ENCODE data around the gene VPS26C.
A peak's percentile ranks its signal among the peaks of the same experiment; 100 is the strongest.
"Not testable (repeated sequence)": the region's sequence is repeated elsewhere in the genome, so short reads cannot be mapped to it uniquely, and the experiment has no call there.

Gene VPS26C

DNA sequence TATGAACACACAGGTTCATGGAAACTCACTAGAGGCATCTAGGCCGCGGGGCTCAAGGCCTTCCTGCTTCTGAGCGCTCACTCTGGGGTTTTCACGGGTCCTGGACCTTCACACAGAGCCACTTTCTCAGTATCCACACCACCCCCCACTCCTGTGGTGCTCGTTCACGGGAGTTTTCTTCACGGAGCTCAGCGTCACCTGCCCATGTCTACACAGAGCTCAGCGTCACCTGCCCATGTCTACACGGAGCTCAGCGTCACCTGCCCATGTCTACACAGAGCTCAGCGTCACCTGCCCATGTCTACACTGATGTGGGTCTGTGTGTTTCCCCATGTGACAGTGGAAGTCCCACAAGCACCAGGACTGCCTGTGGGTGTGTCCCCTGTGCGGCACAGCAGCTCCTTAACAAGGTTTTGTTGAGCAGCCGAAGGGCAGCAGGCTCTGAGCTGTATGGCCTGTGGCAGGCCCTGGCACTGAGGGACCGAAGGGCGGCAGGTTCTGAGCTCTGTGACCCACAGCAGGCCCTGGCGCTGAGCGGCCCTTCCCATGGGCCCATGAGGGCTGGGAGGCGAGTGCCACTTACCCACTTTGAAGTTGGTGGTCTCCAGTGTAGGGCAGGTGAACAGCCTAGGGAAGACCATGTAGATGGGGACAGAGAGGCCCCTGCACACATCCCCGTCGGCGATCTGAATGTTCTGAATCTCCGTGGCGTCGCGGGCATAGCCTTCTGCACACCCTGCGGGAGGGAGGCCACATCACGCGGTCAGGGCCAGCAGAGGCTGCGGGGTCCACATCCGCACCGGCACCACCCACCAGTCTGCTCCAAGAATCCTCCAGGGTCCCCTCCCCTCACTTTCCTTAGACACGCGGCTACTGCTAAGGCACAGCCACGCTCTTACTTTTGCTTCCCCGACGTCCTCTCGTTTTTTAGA is 39.8 kb downstream of the VPS26C start:
- DNase-seq = no peak

DNA sequence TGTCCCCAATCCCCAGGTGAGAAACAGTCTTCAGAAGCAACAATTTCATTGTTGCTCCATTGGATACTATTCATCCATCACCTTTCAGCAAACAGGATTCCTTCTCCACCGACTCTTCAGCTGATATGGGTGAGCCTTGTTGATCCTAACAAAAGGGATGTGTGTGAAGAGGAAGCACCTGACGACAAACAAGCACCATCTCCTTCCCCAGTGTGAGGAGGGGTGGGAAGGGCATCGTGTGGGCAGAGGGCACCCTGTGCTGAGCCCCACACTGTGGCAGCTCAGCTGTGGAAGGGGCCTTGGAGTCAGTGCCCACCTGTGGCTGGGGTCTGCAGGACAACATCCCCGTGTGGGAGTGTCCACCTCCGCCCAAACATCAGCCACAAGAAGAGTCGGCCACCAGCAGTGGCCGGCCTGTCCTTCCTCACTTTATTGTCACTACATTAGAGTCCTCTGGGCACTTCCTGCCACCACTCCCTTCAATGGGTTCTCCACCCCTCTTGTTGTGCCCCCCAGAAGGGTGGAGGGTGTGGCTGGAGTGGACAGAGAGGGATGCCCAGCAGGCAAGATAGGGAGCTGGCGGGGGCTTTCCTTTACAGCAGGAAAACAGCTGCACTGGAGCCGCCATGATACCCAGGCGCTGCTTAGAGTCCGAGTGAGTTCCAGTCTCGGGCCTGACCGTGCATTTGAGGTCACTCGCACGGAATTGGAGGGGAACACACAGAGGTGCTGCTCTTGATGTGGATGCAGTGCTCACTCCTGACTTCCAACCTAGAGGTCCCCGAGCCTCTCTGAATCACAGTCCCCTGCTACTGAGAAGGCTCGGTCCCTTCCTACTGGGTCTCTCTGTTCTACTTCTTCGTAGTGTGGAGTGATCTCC is 40.9 kb downstream of the VPS26C start:
- DNase-seq = no peak

GRCh38 chr21:37224861-37225839 is 42.0 kb downstream of the VPS26C start:
- DNase-seq = peak; percentile 61

DNA sequence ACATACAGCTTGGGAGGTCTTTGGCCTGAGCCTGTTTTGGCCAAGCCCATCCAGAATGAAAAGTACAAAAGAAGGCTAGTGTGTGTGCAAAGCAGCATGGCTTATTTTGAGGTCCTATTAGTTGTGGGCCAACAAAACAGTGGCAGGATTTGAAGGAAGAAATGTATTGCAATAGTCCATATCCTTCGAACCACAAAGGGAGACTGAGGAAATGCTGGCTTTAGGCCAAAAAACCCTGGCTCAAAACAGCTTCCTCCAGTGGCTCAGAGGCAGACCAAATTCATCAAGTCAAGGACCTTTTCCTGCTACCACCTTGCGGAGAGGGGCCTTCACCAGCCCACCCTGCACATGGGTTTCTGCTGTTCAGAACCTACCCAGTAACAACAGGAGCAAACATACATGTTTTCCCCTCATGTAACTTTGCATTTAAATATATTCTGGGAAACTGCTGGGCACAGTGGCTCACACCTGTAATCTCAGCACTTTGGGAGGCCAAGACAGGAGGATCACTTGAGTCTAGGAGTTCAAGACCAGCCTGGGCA is 43.3 kb downstream of the VPS26C start:
- DNase-seq = no peak

DNA sequence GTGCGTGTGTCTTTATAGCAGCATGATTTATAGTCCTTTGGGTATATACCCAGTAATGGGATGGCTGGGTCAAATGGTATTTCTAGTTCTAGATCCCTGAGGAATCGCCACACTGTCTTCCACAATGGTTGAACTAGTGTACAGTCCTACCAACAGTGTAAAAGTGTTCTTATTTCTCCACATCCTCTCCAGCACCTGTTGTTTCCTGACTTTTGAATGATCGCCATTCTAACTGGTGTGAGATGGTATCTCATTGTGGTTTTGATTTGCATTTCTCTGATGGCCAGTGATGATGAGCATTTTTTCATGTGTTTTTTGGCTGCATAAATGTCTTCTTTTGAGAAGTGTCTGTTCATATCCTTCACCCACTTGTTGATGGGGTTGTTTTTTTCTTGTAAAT is 44.9 kb downstream of the VPS26C start:
- not testable (repeated sequence) for DNase-seq

- DNase-seq = peak; percentile 96
Measured at GRCh38 chr21:37220981-37221664, 46.0 kb downstream of the VPS26C start.

- DNase-seq = peak; percentile 52
Measured at GRCh38 chr21:37220433-37220980, 46.6 kb downstream of the VPS26C start.

DNA sequence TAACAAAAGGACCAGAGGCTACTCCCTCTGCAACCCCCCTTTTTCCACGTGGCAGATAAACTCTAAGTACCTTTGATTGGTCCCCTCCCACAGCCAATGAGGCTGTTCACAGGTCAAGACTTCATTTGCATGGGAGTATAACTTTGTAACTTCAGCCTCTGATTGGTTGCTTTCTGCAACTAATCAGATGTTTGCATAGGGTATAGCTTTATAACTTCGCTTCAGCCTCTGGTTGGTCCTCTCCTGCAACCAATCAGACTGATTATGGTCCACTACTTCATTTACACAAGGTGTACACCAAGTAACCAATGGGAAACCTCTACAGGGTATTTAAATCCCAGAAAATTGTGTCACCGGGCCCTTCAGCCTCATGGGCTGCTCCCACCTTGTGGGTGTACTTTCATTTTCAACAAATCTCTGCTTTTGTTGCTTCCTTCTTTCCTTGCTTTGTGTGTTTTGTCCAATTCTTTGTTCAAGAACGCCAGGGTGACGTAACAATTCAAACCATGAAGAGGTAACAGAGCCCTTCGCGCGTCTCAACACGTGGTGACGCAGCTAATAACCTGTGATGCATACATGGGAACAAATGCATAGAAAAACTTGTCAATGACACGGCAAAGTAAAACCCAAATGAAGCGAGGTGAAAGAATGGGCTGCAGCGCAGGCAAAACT is 47.2 kb downstream of the VPS26C start:
- peak; percentile 58 for DNase-seq

- no peak for DNase-seq
Measured at GRCh38 chr21:37214952-37215351, 52.2 kb downstream of the VPS26C start.

GRCh38 chr21:37210799-37211198 is 56.3 kb downstream of the VPS26C start:
- DNase-seq = no peak

- DNase-seq = peak; percentile 17
Measured at GRCh38 chr21:37210130-37210529, 57.0 kb downstream of the VPS26C start.

DNA sequence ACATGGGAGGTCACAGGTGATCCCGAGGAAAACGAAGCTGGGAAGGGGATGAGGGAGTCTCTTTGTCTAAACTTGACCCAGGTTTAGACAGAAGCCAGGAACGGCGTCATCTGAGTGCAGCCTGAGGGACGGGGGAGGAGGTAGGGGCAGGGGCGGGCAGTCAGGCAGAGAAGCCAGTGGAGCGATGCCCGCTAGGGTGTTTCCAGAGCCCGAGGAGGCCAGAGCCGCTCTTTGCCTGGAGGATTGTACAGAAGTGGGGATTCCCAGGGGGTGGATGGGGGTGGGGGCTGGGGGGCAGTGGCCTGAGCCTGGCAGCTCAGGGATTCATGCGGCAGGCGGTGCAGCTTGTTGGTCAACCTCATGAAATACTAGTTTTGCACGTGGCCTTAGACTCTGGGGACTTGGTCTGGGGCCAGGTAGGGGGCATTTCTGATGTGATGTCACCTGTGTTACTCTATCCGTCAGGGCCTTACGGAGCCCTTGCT is 58.4 kb downstream of the VPS26C start:
- no peak for DNase-seq

GRCh38 chr21:37208056-37208721 is 58.9 kb downstream of the VPS26C start:
- DNase-seq = peak; percentile 63

- peak; percentile 11 for DNase-seq
Measured at GRCh38 chr21:37207441-37208009, 59.6 kb downstream of the VPS26C start.

- no peak for DNase-seq
Measured at GRCh38 chr21:37206496-37206895, 60.6 kb downstream of the VPS26C start.

- no peak for DNase-seq
Measured at GRCh38 chr21:37204580-37204979, 62.6 kb downstream of the VPS26C start.

GRCh38 chr21:37202221-37203110 is 64.7 kb downstream of the VPS26C start:
- DNase-seq = no peak
